K562 (cell line): ENCODE measurements around the gene TSPAN13. TPM values are rescaled to one million over a fixed set of nuclear protein-coding genes. Genes with fewer than 3 reads are reported as not detected.

Experiments
- ARNT ChIP-seq, 2 experiments: fragments of 450-650 bp; IDR thresholded peaks; 2 replicates each; pipeline ENCODE4 v1.6.1; 2016; ENCODE audit warnings: mild to moderate bottlenecking in 1 of 2
- CBFA2T3 ChIP-seq: fragments of 450-650 bp; IDR thresholded peaks from 2 replicates; pipeline ENCODE4 v1.6.1; 2017
- CC2D1A ChIP-seq: fragments of 450-650 bp; IDR thresholded peaks from 2 replicates; pipeline ENCODE4 v1.6.1; 2017; ENCODE audit warnings: mild to moderate bottlenecking
- CCNT2 ChIP-seq: IDR thresholded peaks from 2 replicates; pipeline ENCODE4 v1.6.1; 2011; ENCODE audit warnings: borderline replicate concordance, low read depth, mild to moderate bottlenecking, moderate library complexity, mixed read lengths, low read length; ENCODE audit not compliant: insufficient read length; ENCODE audit errors: extremely low read depth
- CREB1 ChIP-seq, 2 experiments: sonication (generic) in 1 of 2; formaldehyde crosslinking in 1 of 2; IDR thresholded peaks; 2 replicates each; pipeline versions ENCODE4 v1.6.1 to v1.8.0; 2012 to 2022; ENCODE audit warnings: inconsistent platforms in 1 of 2, mild to moderate bottlenecking in 1 of 2, missing genetic modification reagents in 1 of 2, moderate library complexity in 1 of 2
- EP300 ChIP-seq: IDR thresholded peaks from 2 replicates; pipeline ENCODE4 v1.6.1; 2012; ENCODE audit warnings: low read length, improper control_type of control experiment
- ETV1 ChIP-seq: fragments of 450-650 bp; conservative IDR thresholded peaks from 2 replicates; pipeline ENCODE4 v1.6.1; 2016; ENCODE audit warnings: missing genetic modification characterization, control low read depth, low read depth, missing compliant biosample characterization
- FOSL1 ChIP-seq: fragments of 200-800 bp; sonication (Bioruptor generic); conservative IDR thresholded peaks from 2 replicates; pipeline ENCODE4 v1.6.1; 2016; ENCODE audit warnings: missing genetic modification characterization, missing compliant biosample characterization
- FOXK2 ChIP-seq, 2 experiments: fragments of 450-650 bp; IDR thresholded peaks in 1 of 2; conservative IDR thresholded peaks in 1 of 2; 2 replicates each; pipeline ENCODE4 v1.6.1; 2016; ENCODE audit warnings: low read depth in 2 of 2, mild to moderate bottlenecking in 1 of 2
- GATA2 ChIP-seq: sonication (generic); formaldehyde crosslinking; IDR thresholded peaks from 2 replicates; pipeline ENCODE4 v1.4.0; 2020; ENCODE audit warnings: mild to moderate bottlenecking, missing genetic modification reagents
- MEF2D ChIP-seq: conservative IDR thresholded peaks from 2 replicates; pipeline ENCODE4 v1.6.1; 2016; ENCODE audit warnings: low read depth, missing genetic modification characterization, missing compliant biosample characterization
- NCOR1 ChIP-seq: fragments of 450-650 bp; IDR thresholded peaks from 2 replicates; pipeline ENCODE4 v1.6.1; 2016; ENCODE audit warnings: mild to moderate bottlenecking, moderate library complexity
- NFIC ChIP-seq: fragments of 450-650 bp; IDR thresholded peaks from 2 replicates; pipeline ENCODE4 v1.6.1; 2017; ENCODE audit warnings: mild to moderate bottlenecking, inconsistent platforms
- PHF21A ChIP-seq: fragments of 450-650 bp; IDR thresholded peaks from 2 replicates; pipeline ENCODE4 v1.6.1; 2017; ENCODE audit warnings: low read depth, borderline replicate concordance
- PKNOX1 ChIP-seq: fragments of 450-650 bp; IDR thresholded peaks from 2 replicates; pipeline ENCODE4 v1.6.1; 2016
- SNIP1 ChIP-seq: fragments of 450-650 bp; IDR thresholded peaks from 2 replicates; pipeline ENCODE4 v1.7.1; 2017; ENCODE audit warnings: low read depth, mild to moderate bottlenecking
- STAT5A ChIP-seq: IDR thresholded peaks from 2 replicates; pipeline ENCODE4 v1.6.1; 2012; ENCODE audit warnings: low read length, inconsistent platforms, borderline replicate concordance
- ZKSCAN8 ChIP-seq: fragments of 200-800 bp; sonication (Bioruptor generic); IDR thresholded peaks from 2 replicates; pipeline ENCODE4 v1.6.1; 2016; ENCODE audit warnings: missing genetic modification characterization, missing compliant biosample characterization
- ZNF408 ChIP-seq: fragments of 250-450 bp; sonication (Bioruptor Pico); IDR thresholded peaks from 2 replicates; pipeline ENCODE4 v1.4.0; 2020; ENCODE audit warnings: low read depth, mild to moderate bottlenecking, moderate library complexity
- ZNF589 ChIP-seq: fragments of 200-800 bp; sonication (Bioruptor generic); IDR thresholded peaks from 2 replicates; pipeline ENCODE4 v1.6.1; 2016; ENCODE audit warnings: low read depth, missing genetic modification characterization, missing compliant biosample characterization
- ZNF695 ChIP-seq: fragments of 450-650 bp; formaldehyde crosslinking; IDR thresholded peaks from 2 replicates; pipeline ENCODE4 v1.4.0; 2020; ENCODE audit warnings: mild to moderate bottlenecking, moderate library complexity
- ZNF699 ChIP-seq: fragments of 250-450 bp; sonication (Bioruptor Pico); IDR thresholded peaks from 2 replicates; pipeline ENCODE4 v1.8.0; 2021; ENCODE audit warnings: mild to moderate bottlenecking, moderate library complexity; ENCODE audit not compliant: insufficient replicate concordance
- ZNF77 ChIP-seq: fragments of 250-450 bp; sonication (Bioruptor Pico); IDR thresholded peaks from 2 replicates; pipeline ENCODE4 v1.5.0; 2020
- polyA plus RNA-seq, 8 experiments: library from polyadenylated mRNA; depleted of rRNA in 4 of 8; stranded (reverse) in 5 of 8; unstranded in 3 of 8; fragments of >200 nt; fragmentation: Nextera tagmentation in 2 of 8; fragmentation: Illumina TruSeq in 1 of 8; extraction: Ambion mirVana in 2 of 8; extraction: Trizol in 1 of 8; gene quantifications; 2 replicates each; pipeline versions ENCODE4 v1.2.1 to v1.2.3, GENCODE V29; 2011 to 2014; ENCODE audit warnings: inconsistent platforms in 1 of 8, missing spikeins in 1 of 8
- total RNA-seq, 7 experiments: library from RNA; depleted of rRNA in 6 of 7; stranded (reverse); fragments of >200 nt in 6 of 7; fragmentation: Illumina TruSeq in 2 of 7; extraction: Trizol in 2 of 7; gene quantifications; 2 replicates each; pipeline versions ENCODE4 v1.2.1 to v1.2.3, GENCODE V29; 2011 to 2021; ENCODE audit warnings: low replicate concordance in 1 of 7
- TF ChIP-seq, protein P1 (sequence below): sonication (generic); formaldehyde crosslinking; IDR thresholded peaks from 2 replicates; pipeline ENCODE4 v1.5.0; 2020; ENCODE audit warnings: missing genetic modification reagents
- TF ChIP-seq, protein P2 (sequence below): fragments of 250-450 bp; sonication (Bioruptor Pico); IDR thresholded peaks from 2 replicates; pipeline ENCODE4 v1.6.1; 2021; ENCODE audit warnings: mild to moderate bottlenecking

Gene TSPAN13
- total and polyA plus RNA-seq, 9 of the 15 experiments (the other 6 are each of a cell fraction or from before 2014, with no cell fraction given): 7.8 to 46.3 (median 20.0) TPM

DNA sequence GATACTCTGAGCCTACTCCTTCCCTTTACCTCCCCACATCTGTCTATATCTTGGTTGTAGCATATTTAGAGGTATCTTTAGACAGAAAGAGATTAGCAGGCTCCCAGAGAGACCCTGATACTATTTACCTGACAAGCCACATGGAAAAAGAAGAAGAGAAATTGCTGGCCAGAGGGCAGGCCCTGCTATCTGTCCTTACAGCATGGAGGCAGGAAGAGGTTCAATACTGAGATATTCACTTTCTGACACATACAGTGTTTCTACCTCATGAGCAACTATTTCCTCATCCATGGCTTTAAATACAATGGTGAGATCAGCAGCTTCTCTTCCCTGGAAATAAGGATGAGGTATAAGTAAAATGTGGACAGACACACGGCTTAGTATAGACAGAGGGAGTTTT lies 33.9 kb upstream of the TSPAN13 start (continued):
- TF ChIP-seq, protein P1, sequence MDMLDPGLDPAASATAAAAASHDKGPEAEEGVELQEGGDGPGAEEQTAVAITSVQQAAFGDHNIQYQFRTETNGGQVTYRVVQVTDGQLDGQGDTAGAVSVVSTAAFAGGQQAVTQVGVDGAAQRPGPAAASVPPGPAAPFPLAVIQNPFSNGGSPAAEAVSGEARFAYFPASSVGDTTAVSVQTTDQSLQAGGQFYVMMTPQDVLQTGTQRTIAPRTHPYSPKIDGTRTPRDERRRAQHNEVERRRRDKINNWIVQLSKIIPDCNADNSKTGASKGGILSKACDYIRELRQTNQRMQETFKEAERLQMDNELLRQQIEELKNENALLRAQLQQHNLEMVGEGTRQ (CRISPR knock-in tag): no peak
- TF ChIP-seq GATA2 (CRISPR knock-in tag) (peak; percentile 73), CCNT2 (peak; percentile 69), FOSL1 (tag) (0 out of 2 replicates have a peak, but pooled peaks have one; percentile 43), ZNF77 (CRISPR knock-in tag) (no peak), FOXK2 (conservative IDR thresholded peaks at IDR 0.05 in 1 of 2, IDR thresholded peaks at IDR 0.05 in 1 of 2; ENCODE audit: low read depth in 2 of 2) (peak in 1 of 2 experiments; percentile 45; a peak in 2 of 4 replicates), CC2D1A (peak; percentile 55; the same call in 1 of the 2 replicates), MEF2D (0 out of 2 replicates have a peak, but pooled peaks have one; percentile 14), STAT5A (peak; percentile 79), NFIC (peak; percentile 67), ZNF699 (CRISPR knock-in tag) (no peak), EP300 (peak; percentile 81), PHF21A (no peak), ZKSCAN8 (no peak), ARNT (IDR thresholded peaks at IDR 0.05) (0 out of 4 replicates have a peak, but pooled peaks of 1 of the 2 experiments have one; percentile 20), ZNF695 (no peak), ETV1 (tag) (peak; percentile 60), CBFA2T3 (peak; percentile 93), SNIP1 (no peak), ZNF589 (peak; percentile 73), PKNOX1 (no peak; the same call in 1 of the 2 replicates), ZNF408 (no peak), CREB1 (IDR thresholded peaks at IDR 0.05) (peak; percentile 75), CREB1 (CRISPR knock-in tag; IDR thresholded peaks at IDR 0.05) (no peak), NCOR1 (peak; percentile 78)
- TF ChIP-seq, protein P2, sequence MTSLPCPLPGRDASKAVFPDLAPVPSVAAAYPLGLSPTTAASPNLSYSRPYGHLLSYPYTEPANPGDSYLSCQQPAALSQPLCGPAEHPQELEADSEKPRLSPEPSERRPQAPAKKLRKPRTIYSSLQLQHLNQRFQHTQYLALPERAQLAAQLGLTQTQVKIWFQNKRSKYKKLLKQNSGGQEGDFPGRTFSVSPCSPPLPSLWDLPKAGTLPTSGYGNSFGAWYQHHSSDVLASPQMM: no peak
